HG02678 (cell line): ENCODE measurements around the gene FBN3.
"Not testable (repeated sequence)": the region's sequence is repeated elsewhere in the genome, so short reads cannot be mapped to it uniquely, and the experiment has no call there.

Source experiments
- ATAC-seq: cut with Tn5 transposase; IDR thresholded peaks from one replicate; pipeline ENCODE4 v1.9.1; 2021; ENCODE audit warnings: mild to moderate bottlenecking, moderate library complexity; ENCODE audit not compliant: unreplicated experiment

The FBN3 gene

DNA sequence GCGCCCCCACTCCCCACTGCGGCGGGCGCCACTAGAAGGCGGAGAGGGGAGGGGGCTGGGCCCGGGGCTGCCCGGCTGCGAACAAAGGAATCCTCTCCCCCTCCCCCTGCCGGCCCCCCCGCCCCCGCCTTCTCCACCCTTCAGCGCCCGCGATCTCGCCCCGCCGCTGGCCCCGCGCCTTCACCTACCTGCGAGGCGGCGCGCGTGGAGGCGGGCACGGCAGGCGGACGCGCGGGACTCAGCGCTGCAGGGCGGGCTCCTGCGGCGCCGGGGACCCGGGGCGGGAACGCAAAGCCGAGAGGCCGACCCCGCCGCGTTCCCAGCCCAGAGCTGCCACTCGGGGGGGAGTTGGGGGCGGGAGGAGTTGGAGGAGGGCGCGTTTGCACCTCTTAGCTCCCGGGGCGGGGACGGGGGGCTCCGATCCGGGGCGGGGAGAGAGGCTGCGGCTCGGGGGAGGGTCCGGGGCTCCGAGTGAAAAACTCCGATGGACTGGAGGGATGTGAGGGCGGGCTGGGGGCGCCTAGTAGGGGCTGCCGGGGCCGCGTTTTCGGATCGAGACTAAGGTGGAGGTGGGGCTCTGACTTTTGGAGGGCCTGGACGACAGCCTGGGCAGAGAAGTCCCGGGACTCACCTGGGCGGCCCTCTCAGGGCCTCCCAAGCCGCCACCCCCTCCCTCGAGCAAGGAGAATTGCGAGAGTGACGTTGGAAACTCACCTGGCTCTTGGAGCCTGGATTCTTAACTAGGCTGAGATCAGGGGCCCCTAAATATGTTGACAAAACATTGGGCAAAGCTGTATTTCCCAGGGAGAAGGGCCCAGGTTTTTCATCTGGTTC lies at the start of gene FBN3:
FBN3 (minus strand) TSS at position 332 of the 834 bp plus-strand sequence. CDS start 2,112 bp downstream, outside the sequence.
- no peak for ATAC-seq

DNA sequence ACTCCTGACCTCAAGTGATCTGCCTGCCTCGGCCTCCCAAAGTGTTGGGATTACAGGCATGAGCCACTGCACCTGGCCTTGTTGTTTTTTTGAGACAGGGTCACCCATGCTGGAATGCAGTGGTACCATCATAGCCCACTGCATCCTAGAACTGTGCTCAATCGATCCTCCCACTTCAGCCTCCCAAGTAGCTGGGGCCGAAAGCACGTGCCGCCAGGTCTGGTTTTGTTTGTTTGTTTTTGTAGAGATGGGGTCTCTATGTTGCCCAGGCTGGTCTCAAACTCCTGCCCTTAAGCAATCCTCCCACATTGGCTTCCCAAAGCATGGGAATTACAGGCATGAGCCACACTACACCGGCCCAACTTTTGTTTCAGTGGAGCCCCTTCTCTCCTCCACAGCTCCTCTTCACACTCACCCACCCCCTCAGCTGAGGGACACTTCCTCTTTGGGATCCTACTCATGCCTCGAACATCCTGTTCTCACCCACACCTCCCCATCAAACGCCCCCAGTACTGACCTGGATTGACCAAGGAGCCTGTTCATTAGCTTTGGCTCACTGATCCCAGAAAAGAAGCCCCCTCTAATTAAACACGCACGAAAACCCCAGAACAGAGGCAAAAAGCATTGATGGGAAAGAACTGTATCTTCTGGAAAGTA lies 47.0 kb upstream of the FBN3 start:
- no peak for ATAC-seq

DNA sequence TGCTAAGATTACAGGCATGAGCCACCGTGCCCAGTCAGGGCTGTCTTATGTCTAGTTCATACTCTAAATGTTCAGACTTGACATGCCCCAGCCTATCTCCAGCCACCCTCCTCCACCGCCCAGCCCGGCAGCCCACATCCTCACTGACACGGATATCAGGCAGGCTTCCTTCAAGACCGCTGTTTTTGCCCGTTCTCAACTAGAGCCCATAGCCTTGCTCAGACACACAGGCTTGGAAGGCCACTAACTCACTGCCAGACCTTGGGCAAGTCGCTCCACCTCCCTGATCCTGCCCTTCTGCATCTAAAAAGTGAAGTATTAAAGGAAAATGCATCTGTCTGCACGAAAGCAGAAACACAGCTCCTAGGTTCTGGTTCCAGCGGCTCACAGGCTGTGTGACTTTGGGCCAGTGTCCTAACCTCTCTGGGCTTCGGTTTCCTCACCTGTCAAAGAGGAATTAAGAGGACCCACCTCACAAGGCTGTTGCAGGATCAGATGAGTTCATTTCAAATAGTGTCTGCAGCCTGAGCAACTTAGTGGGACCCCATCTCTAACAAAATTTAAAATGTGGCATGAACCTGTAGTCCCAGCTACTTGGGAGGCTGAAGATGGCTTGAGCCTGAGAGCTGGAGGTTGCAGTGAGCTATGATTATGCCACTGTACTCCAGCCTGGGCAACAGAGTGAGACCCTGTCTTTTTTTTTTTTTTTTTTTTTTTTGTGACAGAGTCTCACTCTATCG lies 45.3 kb upstream of the FBN3 start:
- ATAC-seq, result no peak

DNA sequence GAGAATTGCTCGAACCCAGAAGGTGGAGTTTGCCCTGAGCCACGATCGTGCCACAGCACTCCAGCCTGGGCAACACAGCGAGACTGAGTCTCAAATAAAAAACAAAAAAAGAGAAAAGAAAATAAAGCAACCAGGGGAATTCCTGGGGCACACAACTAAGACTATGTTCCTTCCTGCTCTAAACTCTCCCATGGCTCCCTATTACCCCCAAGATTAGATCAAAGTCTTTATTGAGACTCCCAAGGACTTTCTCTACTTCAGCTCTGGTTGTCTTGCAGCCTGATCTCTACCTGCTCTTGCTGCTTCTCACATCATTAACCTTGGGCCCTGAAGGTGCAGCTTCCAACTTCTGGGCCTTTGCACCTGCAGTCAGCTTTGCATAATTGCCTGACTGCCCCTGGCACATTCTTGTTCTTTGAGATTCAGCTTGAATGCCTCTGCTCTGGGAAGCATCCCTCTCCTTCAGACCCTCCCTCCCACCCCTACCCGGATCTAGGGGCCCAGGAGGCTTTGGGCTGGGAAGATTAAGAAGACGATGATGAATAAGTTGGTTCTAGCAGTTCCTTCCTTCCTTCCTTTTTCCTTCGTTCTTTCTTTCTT lies 42.9 kb upstream of the FBN3 start:
- no peak for ATAC-seq

DNA sequence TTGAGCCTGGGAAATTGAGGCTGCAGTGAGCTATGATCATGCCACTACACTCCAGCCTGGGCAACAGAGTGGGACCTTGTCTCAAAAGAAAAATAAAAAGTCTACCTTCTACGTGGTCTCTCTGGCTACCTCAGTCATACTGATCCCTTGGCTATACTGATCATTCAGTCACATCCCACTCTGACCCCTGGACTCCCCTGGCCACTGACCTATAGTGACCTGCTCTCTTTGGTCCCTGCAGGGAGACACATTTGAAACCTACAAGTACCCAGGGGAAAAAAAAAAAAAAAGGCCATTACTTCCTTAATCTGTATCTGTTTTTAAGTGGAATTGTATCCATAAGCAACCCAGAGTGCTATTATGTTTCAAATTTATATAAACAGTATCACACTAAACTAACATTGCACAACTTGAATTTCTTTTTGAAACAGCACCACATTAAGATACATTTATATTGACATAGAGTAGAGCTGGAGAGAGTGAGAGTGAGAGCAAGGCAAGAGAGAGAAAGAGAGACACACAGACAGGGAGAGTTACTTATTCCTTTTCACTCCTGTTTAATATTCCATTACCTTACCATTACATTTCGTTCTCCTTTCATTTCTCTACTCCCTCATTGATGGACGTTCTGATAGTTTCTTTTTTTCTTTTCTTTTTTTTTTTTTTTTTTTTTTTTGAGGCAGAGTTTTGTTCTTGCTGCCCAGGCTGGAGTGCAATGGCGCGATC lies 36.1 kb upstream of the FBN3 start:
- no peak for ATAC-seq

DNA sequence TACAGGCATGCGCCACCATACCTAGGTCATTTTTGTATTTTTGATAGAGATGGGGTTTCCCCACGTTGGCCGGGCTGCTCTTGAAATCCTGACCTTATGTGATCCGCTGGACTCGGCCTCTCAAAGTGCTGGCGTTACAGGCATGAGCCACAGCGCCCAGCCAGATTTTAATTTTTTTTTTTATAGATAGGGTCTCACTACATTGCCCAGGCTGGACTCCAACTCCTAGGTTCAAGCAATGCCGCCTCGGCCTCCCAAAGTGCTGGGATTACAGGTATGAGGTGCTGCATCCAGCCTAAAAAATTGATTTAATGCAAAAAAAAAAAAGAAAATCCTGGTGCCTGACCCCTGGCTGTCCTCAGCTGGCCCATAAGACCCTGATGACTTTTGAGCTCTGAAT lies 34.9 kb upstream of the FBN3 start:
- no peak for ATAC-seq

DNA sequence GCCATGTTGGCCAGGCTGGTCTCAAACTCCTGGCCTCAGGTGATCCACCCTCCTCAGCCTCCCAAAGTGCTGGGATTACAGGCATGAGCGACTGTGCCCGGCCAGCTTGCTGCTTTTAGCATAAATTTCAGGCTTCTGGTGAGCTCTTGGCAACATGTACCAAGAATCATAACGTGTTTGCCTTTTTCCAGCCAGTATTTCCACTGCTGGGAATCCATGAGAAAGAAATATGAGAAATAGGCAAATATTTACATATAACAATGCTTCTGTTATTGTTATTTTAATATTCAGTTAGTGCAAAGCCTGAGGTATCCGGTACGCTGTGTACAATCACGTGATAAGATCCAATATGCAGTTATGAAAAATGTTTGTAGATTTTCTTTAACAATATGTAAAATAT lies 30.6 kb upstream of the FBN3 start:
- no peak for ATAC-seq

DNA sequence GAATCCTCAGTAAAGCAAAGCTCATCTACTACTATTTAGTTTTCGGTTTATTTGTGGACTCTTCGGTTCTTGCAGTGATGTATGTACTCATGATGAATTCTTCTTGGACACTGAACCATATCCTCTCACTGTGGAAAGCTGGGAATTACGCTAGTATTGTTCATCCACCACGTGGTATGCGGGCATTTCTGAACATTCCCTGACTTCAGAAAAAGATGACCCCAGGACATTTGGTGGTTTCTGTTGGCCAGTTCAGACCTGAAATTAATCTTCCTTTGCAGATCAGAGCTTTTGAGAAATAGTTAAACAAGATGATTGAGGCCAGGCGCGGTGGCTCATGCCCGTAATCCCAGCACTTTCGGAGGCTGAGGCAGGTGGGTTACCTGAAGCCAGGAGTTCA lies 25.3 kb upstream of the FBN3 start:
- no peak for ATAC-seq

DNA sequence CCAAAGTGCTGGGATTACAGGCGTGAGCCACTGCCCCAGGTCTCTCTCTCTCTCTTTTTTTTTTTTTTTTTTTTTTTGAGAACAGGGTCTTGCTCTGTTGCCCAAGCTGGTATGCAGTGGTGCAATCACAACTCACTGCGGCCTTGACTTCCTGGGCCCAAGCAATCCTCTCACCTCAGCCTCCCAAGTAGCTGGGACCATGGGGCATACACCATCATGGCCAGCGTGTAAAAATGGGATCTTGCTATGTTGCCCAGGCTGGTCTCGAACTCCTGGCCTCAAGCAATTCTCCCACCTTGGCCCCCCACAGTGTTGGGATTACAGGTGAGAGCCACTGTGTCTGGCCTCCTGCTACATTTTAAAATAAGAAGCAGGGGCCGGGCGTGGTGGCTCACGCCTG lies 19.1 kb upstream of the FBN3 start:
- ATAC-seq, result no peak

DNA sequence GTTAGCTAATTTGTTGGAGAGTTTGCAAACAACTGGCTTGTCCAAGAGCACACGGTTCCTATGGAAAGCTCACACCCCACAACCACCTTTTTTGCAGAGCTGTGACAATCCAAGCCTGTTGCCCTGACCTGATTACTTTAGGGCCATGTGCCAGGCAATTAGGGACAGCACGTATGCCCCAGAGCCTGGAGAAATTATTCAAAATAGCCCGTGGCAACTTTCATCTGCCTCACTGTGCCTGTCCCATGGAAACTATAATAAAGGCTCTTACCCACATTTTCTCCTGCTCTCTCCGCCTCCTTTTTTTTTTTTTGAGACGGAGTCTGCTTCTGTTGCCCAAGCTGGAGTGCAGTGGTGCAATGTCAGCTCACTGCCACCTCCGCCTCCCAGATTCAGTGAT lies 18.6 kb upstream of the FBN3 start:
- ATAC-seq, result no peak

DNA sequence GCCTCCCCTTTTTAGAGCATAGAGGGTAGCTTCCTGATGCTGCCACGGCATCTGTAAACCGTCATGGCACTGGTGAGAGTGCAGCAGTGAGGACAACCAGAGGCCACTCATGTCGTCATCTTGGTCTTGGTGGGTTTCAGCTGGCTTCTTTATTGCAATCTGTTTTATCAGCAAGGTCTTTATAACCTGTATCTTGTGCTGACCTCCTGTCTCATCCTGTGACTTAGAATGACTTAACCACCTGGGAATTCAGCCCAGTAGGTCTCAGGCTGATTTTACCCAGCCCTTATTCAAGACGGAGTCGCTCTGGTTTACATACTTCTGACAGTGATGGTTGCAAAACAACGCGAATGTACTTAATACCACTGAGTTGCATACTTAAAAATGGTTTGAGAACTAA lies 14.4 kb upstream of the FBN3 start:
- no peak for ATAC-seq

DNA sequence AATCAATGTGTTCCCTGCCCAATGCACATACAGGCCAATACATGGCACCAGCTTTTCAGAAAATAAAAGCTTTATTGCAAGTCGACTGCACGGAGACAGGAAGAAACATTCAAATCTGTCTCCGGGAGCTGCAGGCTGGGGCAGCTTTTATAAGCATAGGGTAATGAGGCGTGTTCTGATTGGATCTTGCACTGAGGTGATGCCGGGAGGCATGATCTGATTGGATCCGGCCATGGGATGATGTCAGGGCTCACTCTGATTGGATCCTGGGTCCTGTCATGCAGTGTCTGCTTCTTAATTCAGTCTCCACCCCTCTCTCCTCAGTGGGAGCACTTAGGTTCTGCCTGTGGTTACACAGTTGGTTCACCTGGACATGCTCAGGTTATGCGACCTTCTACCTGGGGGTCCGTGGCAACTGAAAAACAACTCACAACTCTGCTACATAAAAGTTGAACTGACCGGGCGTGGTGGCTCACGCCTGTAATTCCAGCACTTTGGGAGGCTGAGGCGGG lies 11.8 kb upstream of the FBN3 start:
- ATAC-seq, result no peak

DNA sequence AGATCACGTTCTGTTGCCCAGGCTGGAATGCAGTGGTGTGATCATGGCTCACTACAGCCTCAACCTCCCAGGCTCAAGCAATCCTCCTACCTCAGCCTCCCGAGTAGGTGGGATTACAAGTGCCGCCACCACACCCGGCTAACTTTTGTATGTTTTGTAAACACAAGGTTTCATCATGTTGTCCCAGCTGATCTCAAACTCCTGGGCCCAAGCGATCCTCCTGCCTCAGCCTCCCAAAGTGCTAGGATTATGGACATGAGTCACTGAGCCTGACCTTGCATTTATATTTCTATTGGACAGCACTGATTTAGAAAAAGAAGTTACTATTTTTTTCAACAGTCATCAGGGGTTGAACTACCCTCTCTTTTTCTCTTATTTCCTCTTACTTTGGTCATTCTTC lies 9.9 kb upstream of the FBN3 start:
- not testable (repeated sequence) for ATAC-seq

DNA sequence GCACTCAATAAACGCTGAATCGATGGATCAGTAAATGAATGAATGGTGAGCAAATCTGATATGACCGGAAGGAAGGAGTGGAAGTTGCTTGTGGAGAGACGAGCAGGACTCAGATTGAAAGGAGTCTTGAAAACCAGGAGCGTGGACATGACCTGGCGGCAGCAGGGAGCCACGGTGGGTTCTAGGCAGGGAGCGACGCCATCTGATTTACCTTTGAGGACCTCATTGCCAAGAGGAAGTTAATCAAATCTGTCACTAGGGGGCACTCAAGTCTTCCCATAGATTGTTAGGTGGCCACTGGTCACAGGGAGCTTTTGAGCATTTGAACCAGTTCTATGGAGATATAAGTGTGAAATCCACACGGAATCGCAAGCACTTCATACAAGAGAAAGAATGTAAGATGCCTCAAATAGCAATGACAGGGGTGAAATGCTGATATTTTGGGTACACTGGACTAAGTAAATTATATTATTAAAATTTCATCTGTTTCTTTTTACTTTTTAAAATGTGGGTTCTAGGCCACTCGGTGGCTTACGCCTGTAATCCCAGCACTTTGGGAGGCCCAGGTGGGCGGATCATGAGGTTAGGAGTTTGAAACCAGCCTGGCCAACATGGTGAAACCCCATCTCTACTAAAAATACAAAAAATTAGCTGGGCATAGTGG lies 9.2 kb upstream of the FBN3 start:
- no peak for ATAC-seq

DNA sequence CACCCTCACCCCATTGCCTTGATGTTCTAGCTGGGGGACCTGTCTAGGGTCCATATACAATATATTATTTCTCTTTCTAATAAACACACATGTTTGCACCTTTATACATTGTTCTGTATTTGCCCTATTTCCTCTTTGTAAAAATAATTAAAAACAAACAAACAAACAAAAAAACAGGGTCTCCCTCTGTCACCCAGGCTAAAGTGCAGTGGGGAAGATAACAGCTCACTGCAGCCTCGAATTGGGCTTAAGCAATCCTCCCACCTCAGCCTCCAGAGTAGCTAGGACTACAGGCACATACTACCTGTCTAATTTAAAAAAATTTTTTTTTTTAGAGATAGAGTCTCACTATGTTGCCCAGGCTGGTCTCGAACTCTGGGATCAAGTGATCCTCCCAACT lies 5.9 kb upstream of the FBN3 start:
- no peak for ATAC-seq

DNA sequence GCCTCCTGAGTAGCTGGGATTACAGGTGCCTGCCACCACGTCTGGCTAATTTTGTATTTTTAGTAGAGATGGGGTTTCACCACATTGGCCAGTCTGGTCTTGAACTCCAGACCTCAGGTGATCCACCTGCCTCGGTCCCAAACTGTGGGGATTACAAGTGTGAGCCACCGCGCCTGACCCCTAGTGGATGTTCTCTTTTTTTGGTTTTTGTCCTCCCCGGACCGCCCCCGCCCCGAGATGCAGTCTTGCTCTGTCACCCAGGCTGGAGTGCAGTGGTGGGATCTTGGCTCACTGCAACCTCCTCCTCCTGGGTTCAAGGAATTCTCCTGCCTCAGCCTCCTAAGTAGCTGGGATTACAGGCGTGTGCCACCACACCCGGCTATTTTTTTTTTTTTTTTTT lies 4.6 kb upstream of the FBN3 start:
- not testable (repeated sequence) for ATAC-seq

DNA sequence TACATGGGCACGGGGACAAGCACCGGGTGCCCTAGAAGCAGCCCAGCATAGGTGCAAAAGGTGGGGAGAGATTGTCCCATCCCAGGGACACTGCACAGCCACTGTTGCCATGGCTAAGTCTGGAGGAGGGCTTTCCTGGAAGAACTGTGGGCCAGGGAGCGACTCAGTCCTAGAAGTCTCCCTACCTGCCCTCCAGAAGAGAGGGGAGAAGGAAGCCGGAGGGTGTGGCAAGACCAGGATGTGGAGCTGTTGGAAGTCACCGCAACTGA lies 2.3 kb upstream of the FBN3 start:
- ATAC-seq, result no peak

DNA sequence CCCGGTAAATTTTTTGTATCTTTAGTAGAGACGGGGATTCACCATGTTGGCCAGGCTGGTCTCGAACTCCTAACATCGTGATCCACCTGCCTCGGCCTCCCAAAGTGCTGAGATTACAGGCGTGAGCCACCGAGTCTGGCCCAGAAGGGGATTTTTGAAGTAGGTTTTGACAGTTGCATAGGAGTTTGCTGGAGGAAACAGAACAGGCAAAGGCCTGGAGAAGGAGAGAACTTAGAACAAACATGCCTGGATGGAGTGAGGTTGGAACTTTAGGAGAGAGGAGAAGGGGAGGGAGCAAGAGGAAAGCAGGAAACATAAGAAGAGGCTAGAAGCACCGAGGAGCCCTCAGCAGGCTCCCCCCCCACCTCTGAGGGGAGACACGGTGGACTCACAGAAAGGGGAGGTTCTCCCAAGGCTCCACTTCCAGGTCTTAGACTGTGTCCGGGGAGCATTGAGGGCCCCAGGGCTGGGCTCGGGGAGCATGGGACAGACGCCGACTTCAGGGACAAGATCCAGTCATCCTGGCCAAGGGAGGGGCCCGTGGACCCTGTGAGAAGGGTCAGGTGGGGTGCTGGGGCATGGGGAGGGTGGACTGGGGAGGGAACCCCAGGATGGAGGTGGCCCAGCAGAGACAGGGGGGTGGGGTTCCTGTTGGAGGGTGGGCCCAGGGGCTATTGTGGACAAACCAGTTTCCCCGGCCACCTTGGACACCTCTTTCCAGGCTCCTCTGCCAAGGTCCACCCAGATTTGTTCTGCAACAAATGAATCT lies 1.8 kb upstream of the FBN3 start:
- no peak for ATAC-seq

DNA sequence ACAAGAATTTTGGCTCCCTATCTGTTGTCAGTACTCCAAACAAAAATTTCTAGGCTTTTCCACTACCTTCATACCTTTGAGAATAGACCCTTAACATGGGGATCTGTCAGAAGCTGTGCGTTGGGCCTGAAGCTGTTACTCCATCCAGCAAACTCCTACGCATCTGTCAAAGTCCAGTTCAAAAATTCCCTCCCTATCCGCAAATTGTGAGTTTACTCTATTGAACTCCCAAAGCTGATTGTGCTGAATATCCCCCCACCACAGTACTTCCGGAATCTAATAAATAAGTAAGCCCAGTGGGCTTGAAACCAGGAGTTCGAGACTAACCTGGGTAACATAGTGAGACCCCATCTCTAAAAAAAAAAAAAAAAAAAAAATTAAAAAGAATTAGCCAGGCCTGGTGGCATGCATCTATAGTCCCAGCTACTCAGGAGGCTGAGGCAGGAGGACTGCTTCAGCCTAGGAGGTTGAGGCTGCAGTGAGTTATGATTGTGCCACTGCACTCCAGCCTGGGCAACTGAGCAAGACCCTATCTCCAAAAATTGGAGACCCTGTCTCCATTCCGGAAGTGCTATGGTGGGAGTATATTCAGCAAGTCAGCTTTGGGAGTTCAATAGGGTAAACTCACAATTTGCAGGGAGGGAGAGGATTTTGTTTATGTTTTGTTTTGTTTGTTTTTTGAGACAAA lies 930 bp upstream of the FBN3 start:
- no peak for ATAC-seq
